DND-41 (cell line): Measurements from ENCODE around the gene DDX27.

ENCODE experiments used
- CTCF ChIP-seq: IDR thresholded peaks from 2 replicates; pipeline ENCODE4 v1.5.1; 2012; ENCODE audit warnings: borderline replicate concordance, low read length, moderate library complexity, mild to moderate bottlenecking; ENCODE audit not compliant: poor library complexity, severe bottlenecking; ENCODE audit errors: extremely low read depth
- EZH2 ChIP-seq: IDR thresholded peaks from 3 replicates; pipeline ENCODE4 v1.6.1; 2012; ENCODE audit warnings: borderline replicate concordance, low read depth, mild to moderate bottlenecking, moderate library complexity, low read length, inconsistent platforms; ENCODE audit not compliant: severe bottlenecking

- TF ChIP-seq CTCF, result no peak
- no peak for TF ChIP-seq EZH2
Observed at GRCh38 chr20:49179368-49180277, 39.6 kb upstream of the DDX27 start.
